ENCODE measurements around the gene ENDOV. TPM values are rescaled to one million over a fixed set of nuclear protein-coding genes. Genes with fewer than 3 reads are reported as not detected.

Gene ENDOV
- total RNA-seq, 1 donor, result 13.4 TPM

- no peak for DNase-seq (ENCODE audit: low read depth)
- no peak overlapping the region for H3K4me3 ChIP-seq (ENCODE audit: low read depth, low read length)
- TF ChIP-seq CTCF (IDR thresholded peaks at IDR 0.05; ENCODE audit: insufficient read depth, low read depth, low read length), result no peak
Observed at GRCh38 chr17:80422276-80422675, 7.3 kb downstream of the ENDOV start.

GRCh38 chr17:80422981-80423380 lies 8.0 kb downstream of the ENDOV start:
- DNase-seq (ENCODE audit: low read depth), result no peak
- no peak for TF ChIP-seq CTCF (IDR thresholded peaks at IDR 0.05; ENCODE audit: insufficient read depth, low read depth, low read length)
- H3K4me3 ChIP-seq (ENCODE audit: low read depth, low read length), result no peak overlapping the region

GRCh38 chr17:80423536-80424225 lies 8.7 kb downstream of the ENDOV start:
- DNase-seq (ENCODE audit: low read depth), result no peak
- H3K4me3 ChIP-seq (ENCODE audit: low read depth, low read length), result no peak overlapping the region
- TF ChIP-seq CTCF (IDR thresholded peaks at IDR 0.05; ENCODE audit: insufficient read depth, low read depth, low read length), result no peak

- no peak overlapping the region for H3K4me3 ChIP-seq (ENCODE audit: low read depth, low read length)
- TF ChIP-seq CTCF (IDR thresholded peaks at IDR 0.05; ENCODE audit: insufficient read depth, low read depth, low read length), result no peak
- DNase-seq (ENCODE audit: low read depth), result no peak
Observed at GRCh38 chr17:80424261-80424660, 9.3 kb downstream of the ENDOV start.

- no peak for DNase-seq (ENCODE audit: low read depth)
- no peak overlapping the region for H3K4me3 ChIP-seq (ENCODE audit: low read depth, low read length)
- no peak for TF ChIP-seq CTCF (IDR thresholded peaks at IDR 0.05; ENCODE audit: insufficient read depth, low read depth, low read length)
Observed at GRCh38 chr17:80424878-80425765, 10.2 kb downstream of the ENDOV start.

GRCh38 chr17:80425835-80426426 lies 11.0 kb downstream of the ENDOV start:
- no peak for DNase-seq (ENCODE audit: low read depth)
- no peak for TF ChIP-seq CTCF (IDR thresholded peaks at IDR 0.05; ENCODE audit: insufficient read depth, low read depth, low read length)
- H3K4me3 ChIP-seq (ENCODE audit: low read depth, low read length), result no peak overlapping the region
